Ishikawa (cell line): ENCODE results near the gene XG.

ENCODE experiments used
- CEBPB ChIP-seq: IDR thresholded peaks from 2 replicates; pipeline ENCODE4 v1.6.1; 2012
- CREB1 ChIP-seq: IDR thresholded peaks from 2 replicates; pipeline ENCODE4 v1.6.1; 2012; ENCODE audit warnings: low read depth
- EGR1 ChIP-seq: IDR thresholded peaks from 2 replicates; pipeline ENCODE4 v1.6.1; 2012
- EP300 ChIP-seq: IDR thresholded peaks from 2 replicates; pipeline ENCODE4 v1.6.1; 2012; ENCODE audit warnings: borderline replicate concordance
- FOXM1 ChIP-seq: IDR thresholded peaks from 2 replicates; pipeline ENCODE4 v1.6.1; 2012; ENCODE audit warnings: low read depth, borderline replicate concordance
- MAX ChIP-seq: IDR thresholded peaks from 2 replicates; pipeline ENCODE4 v1.6.1; 2012
- NFIC ChIP-seq: IDR thresholded peaks from 2 replicates; pipeline ENCODE4 v1.6.1; 2012
- RAD21 ChIP-seq: IDR thresholded peaks from 2 replicates; pipeline ENCODE4 v1.6.1; 2012; ENCODE audit warnings: low read depth
- TAF1 ChIP-seq: IDR thresholded peaks from 2 replicates; pipeline ENCODE4 v1.6.1; 2012; ENCODE audit warnings: low read depth, mild to moderate bottlenecking
- TCF12 ChIP-seq: IDR thresholded peaks from 2 replicates; pipeline ENCODE4 v1.6.1; 2012; ENCODE audit warnings: low read depth
- TEAD4 ChIP-seq: IDR thresholded peaks from 2 replicates; pipeline ENCODE4 v1.6.1; 2012
- USF1 ChIP-seq: IDR thresholded peaks from 2 replicates; pipeline ENCODE4 v1.6.1; 2012
- YY1 ChIP-seq: IDR thresholded peaks from 2 replicates; pipeline ENCODE4 v1.6.1; 2012; ENCODE audit warnings: low read depth
- TF ChIP-seq, protein P1 (sequence below): IDR thresholded peaks from 2 replicates; pipeline ENCODE4 v1.6.1; 2012; ENCODE audit warnings: low read depth, mild to moderate bottlenecking

DNA sequence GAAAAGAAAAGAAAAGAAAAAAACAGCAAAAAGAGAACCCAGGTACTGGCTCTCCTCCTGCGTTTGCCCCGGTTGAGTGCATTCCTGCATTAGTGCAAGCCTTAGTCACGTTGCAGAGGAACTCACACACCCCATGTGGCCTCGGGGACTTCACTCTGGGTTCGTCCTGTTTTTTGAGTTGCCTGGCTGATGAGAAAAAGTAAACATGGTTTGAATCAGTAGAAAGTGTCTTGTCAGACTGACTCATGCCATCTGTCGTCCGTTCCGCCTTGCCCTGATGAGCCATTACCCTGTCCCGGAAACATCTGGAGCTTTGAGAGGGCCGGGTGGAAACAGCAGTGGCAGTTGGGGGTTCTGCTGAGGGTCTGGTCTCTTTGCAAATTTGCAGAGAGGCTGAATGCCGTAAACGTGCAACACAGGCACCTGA lies 44.5 kb upstream of the XG start:
- TF ChIP-seq USF1 (no peak), TAF1 (no peak), NFIC (no peak), EP300 (no peak), FOXM1 (no peak), CREB1 (no peak), EGR1 (no peak), MAX (no peak), RAD21 (no peak), CEBPB (no peak), YY1 (no peak), TCF12 (no peak), TEAD4 (peak; percentile 24; the same call in 1 of the 2 replicates)
- TF ChIP-seq, protein P1, sequence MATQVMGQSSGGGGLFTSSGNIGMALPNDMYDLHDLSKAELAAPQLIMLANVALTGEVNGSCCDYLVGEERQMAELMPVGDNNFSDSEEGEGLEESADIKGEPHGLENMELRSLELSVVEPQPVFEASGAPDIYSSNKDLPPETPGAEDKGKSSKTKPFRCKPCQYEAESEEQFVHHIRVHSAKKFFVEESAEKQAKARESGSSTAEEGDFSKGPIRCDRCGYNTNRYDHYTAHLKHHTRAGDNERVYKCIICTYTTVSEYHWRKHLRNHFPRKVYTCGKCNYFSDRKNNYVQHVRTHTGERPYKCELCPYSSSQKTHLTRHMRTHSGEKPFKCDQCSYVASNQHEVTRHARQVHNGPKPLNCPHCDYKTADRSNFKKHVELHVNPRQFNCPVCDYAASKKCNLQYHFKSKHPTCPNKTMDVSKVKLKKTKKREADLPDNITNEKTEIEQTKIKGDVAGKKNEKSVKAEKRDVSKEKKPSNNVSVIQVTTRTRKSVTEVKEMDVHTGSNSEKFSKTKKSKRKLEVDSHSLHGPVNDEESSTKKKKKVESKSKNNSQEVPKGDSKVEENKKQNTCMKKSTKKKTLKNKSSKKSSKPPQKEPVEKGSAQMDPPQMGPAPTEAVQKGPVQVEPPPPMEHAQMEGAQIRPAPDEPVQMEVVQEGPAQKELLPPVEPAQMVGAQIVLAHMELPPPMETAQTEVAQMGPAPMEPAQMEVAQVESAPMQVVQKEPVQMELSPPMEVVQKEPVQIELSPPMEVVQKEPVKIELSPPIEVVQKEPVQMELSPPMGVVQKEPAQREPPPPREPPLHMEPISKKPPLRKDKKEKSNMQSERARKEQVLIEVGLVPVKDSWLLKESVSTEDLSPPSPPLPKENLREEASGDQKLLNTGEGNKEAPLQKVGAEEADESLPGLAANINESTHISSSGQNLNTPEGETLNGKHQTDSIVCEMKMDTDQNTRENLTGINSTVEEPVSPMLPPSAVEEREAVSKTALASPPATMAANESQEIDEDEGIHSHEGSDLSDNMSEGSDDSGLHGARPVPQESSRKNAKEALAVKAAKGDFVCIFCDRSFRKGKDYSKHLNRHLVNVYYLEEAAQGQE: no peak
